GM10847 (cell line): ENCODE measurements around the gene IER5L.

ENCODE experiments used
- POLR2A ChIP-seq: IDR thresholded peaks from 2 replicates; pipeline ENCODE4 v1.6.1; 2011; ENCODE audit not compliant: insufficient read length; ENCODE audit errors: extremely low read depth

IER5L gene

GRCh38 chr9:129187042-129187441 is 9.0 kb upstream of the IER5L start:
- TF ChIP-seq POLR2A: no peak

- no peak for TF ChIP-seq POLR2A
These were observed 7.9 kb upstream of the IER5L start for GRCh38 chr9:129185991-129186390.

GRCh38 chr9:129185402-129185801 is 7.3 kb upstream of the IER5L start:
- no peak for TF ChIP-seq POLR2A

GRCh38 chr9:129184596-129185122 is 6.6 kb upstream of the IER5L start:
- TF ChIP-seq POLR2A: no peak

- no peak for TF ChIP-seq POLR2A
These were observed 6.1 kb upstream of the IER5L start for GRCh38 chr9:129184219-129184524.

GRCh38 chr9:129183495-129184218 is 5.6 kb upstream of the IER5L start:
- no peak for TF ChIP-seq POLR2A

GRCh38 chr9:129182625-129183494 is 4.8 kb upstream of the IER5L start:
- no peak for TF ChIP-seq POLR2A

- TF ChIP-seq POLR2A: no peak
These were observed 4.1 kb upstream of the IER5L start for GRCh38 chr9:129182122-129182521.

- no peak for TF ChIP-seq POLR2A
These were observed 3.2 kb upstream of the IER5L start for GRCh38 chr9:129181246-129181645.

- TF ChIP-seq POLR2A: no peak
These were observed 714 bp upstream of the IER5L start for GRCh38 chr9:129178568-129179382.

GRCh38 chr9:129177443-129177790 is 644 bp downstream of the IER5L start:
- TF ChIP-seq POLR2A: no peak

GRCh38 chr9:129176701-129177442 is 1.2 kb downstream of the IER5L start:
- no peak for TF ChIP-seq POLR2A

GRCh38 chr9:129175825-129176633 is 2.0 kb downstream of the IER5L start:
- TF ChIP-seq POLR2A: no peak

GRCh38 chr9:129175515-129175824 is 2.6 kb downstream of the IER5L start:
- no peak for TF ChIP-seq POLR2A
